ENCODE measurements around the gene EPS15.
"Not testable (repeated sequence)": the region's sequence is repeated elsewhere in the genome, so short reads cannot be mapped to it uniquely, and the experiment has no call there.

Gene EPS15

GRCh38 chr1:51425273-51425672, 93.8 kb downstream of the EPS15 start:
- DNase-seq (ENCODE audit: low read depth in 2 of 2), result no peak

GRCh38 chr1:51423073-51423821, 95.8 kb downstream of the EPS15 start:
- no peak for DNase-seq (ENCODE audit: low read depth in 2 of 2)

GRCh38 chr1:51422367-51423072, 96.5 kb downstream of the EPS15 start:
- DNase-seq (ENCODE audit: low read depth in 2 of 2), result no peak

GRCh38 chr1:51421964-51422363, 97.1 kb downstream of the EPS15 start:
- DNase-seq (ENCODE audit: low read depth in 2 of 2), result no peak

- DNase-seq (ENCODE audit: low read depth in 2 of 2), result no peak
Observed at GRCh38 chr1:51420867-51421627, 98.0 kb downstream of the EPS15 start.

GRCh38 chr1:51418384-51418959, 100.6 kb downstream of the EPS15 start:
- DNase-seq (ENCODE audit: low read depth in 2 of 2), result no peak

GRCh38 chr1:51417496-51418383, 101.3 kb downstream of the EPS15 start:
- no peak for DNase-seq (ENCODE audit: low read depth in 2 of 2)

- DNase-seq (ENCODE audit: low read depth in 2 of 2), result no peak
Observed at GRCh38 chr1:51416910-51417309, 102.2 kb downstream of the EPS15 start.

- DNase-seq (ENCODE audit: low read depth in 2 of 2), result no peak
Observed at GRCh38 chr1:51415963-51416362, 103.1 kb downstream of the EPS15 start.

GRCh38 chr1:51414811-51415210, 104.3 kb downstream of the EPS15 start:
- DNase-seq (ENCODE audit: low read depth in 2 of 2), result no peak

GRCh38 chr1:51411820-51412219, 107.2 kb downstream of the EPS15 start:
- DNase-seq (ENCODE audit: low read depth in 2 of 2), result not testable (repeated sequence)

GRCh38 chr1:51410568-51411460, 108.3 kb downstream of the EPS15 start:
- DNase-seq (ENCODE audit: low read depth in 2 of 2), result no peak

GRCh38 chr1:51409755-51410541, 109.1 kb downstream of the EPS15 start:
- DNase-seq (ENCODE audit: low read depth in 2 of 2), result not testable (repeated sequence)

- no peak for DNase-seq (ENCODE audit: low read depth in 2 of 2)
Observed at GRCh38 chr1:51392241-51392640, 126.8 kb downstream of the EPS15 start.

- DNase-seq (ENCODE audit: low read depth in 2 of 2), result not testable (repeated sequence)
Observed at GRCh38 chr1:51390641-51391040, 128.4 kb downstream of the EPS15 start.

- DNase-seq (ENCODE audit: low read depth in 2 of 2), result not testable (repeated sequence)
Observed at GRCh38 chr1:51387288-51387687, 131.8 kb downstream of the EPS15 start.

- DNase-seq (ENCODE audit: low read depth in 2 of 2), result not testable (repeated sequence)
Observed at GRCh38 chr1:51386259-51386658, 132.8 kb downstream of the EPS15 start.

- DNase-seq (ENCODE audit: low read depth in 2 of 2), result no peak
Observed at GRCh38 chr1:51385776-51386175, 133.3 kb downstream of the EPS15 start.

- no peak for DNase-seq (ENCODE audit: low read depth in 2 of 2)
Observed at GRCh38 chr1:51381964-51382363, 137.1 kb downstream of the EPS15 start.
